Activated T-helper 1 cell treated with Interleukin-2 at 50 U/mL for 16 hours (primary cell): ENCODE measurements around the gene CAPZB.

ENCODE experiments used
- DNase-seq: peaks from one replicate; pipeline ENCODE4 v3.0.0-alpha.2; 2020; ENCODE audit warnings: low read depth

CAPZB gene

DNA sequence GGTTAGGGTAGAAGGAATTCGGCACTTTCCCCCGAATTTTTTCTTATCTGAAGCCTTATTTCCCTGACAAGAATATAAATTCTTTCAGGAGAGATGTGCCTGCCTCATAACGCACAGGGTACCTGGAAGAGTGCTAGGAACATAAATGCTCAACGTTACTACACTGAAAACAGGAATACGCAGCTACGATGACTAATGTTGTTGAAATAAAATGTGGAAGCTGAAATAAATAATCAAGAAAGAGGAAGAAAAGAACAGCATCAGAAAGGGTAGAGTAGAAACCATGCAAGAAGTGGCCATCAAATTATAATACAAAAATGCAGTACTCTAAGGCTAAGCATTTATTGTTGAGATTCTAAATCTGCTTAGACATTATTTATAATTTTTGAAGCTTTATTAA lies 139.3 kb downstream of the CAPZB start:
- no peak for DNase-seq

GRCh38 chr1:19345391-19345790 lies 139.9 kb downstream of the CAPZB start:
- no peak for DNase-seq

DNA sequence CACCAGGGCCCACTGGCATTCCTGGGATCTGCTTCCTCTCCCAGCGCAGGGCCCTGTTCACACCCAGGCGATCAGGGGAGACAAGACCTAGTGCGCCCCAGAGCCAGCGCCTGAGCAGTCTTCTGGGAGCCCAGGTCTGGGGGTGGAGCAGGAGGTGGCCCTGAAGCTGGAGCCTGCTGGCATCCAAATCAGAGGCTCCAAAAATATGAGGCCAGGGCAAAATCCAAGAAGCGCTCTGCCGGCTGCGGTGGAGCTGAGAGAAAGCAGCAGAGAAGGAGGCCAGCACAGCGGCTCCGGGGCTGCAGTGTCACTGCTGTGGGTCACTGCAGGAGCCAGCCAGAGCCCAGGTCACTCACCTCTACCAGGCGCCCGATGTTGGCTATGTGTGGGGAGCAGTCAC lies 140.5 kb downstream of the CAPZB start:
- DNase-seq = no peak

GRCh38 chr1:19344372-19344810 lies 140.9 kb downstream of the CAPZB start:
- peak; percentile 20 for DNase-seq

GRCh38 chr1:19343617-19344350 lies 141.6 kb downstream of the CAPZB start:
- no peak for DNase-seq

- DNase-seq = no peak
Observed at GRCh38 chr1:19342894-19343616, 142.3 kb downstream of the CAPZB start.

DNA sequence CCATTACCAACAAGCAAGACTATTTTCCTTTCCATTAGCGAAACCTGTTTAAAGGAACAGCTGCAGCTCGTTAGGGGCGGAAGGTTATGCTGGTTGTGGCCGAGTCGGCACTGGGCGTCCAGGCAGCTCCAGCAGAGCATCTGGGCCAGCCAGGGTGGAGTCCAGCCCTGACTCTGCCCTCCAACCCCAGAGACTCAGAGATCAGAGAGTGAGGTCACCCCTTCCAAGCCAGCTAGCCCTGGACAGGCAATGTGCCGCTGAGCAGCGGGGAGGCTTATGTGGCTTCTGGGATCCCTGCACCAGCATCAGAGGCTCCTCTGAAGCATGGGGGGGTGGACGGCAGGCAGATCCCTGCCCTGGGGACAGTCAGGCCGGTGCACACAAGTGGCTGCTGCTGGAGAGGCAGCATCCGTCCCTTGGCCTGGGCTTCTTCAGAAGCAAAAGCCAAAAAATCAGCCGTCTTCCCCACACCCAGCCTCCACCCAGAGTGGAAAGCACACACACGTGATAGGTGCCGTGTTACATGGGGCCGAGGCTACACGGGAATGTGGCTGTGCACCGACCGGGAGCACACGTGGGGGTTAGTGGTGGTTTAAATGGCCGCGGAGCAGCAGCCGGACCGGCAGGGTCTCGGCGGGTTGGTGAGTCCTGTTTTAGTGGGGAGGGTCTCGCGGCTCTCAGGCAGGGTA lies 143.1 kb downstream of the CAPZB start:
- DNase-seq = no peak

DNA sequence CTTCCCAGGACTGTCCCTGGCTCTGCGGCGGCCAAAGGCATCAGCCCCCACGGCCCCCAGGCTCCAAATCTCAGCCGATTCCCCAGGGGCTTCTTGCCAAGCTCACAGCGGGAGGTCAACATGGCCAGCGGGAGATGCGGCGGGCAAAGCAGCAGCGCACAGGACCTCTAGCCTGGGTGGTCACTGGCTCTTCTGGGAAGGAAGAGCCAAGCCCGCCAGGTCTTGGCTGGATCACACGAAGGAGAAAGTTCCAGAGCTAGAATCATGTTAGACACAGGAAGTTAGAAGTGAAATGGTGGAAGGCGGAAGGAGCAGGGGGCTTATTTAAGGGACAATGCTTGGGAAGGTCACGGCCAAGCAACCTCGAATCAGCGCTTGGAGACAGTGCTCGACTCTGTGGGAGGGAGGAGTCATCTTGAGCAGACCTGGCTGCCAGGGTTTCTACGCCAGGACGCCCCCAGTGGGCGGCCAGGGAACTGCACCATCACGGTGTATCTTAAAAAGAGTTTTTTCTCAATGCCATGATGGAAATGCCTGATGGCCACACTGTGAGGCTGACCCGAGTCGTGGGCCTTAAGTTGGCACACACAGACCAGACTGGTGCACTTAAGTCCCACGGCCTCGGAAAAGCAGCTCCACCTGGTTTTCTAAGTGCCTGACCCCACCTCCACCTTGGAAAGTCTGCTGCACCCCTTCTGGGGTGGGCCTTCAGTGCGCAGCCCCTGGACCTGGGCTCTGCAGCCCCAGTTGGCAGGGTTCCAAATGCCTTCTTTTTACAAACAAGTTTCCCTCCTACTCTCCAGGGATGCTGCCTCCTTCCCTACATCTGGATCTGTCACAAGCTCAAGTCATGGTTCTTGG lies 143.9 kb downstream of the CAPZB start:
- DNase-seq = peak; percentile 53

DNA sequence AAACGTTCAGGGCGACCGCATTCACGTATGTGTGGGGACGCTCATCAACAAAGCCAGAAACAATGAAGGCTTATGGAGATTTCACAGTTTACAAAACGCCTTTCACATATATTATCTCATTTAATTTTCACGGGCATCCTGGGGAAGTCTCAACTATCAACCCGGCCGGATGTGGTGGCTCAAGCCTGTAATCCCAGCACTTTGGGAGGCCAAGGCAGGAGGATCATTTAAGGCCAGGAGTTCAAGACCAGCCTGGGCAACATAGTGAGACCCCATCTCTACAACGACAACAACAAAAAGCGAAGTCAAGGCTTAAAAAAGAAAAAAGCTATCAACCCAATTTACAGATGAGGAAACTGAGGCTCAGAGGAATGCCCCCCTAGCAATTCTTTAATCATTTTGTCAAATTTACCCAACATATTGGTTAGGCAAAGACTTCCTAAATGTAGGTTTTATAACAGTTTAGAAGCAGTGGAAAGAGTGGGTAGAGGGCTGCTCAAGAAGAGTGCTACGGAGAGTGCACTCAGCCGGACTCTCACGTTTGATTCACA lies 144.9 kb downstream of the CAPZB start:
- DNase-seq = no peak

- DNase-seq = no peak
Observed at GRCh38 chr1:19339214-19339861, 146.0 kb downstream of the CAPZB start.

DNA sequence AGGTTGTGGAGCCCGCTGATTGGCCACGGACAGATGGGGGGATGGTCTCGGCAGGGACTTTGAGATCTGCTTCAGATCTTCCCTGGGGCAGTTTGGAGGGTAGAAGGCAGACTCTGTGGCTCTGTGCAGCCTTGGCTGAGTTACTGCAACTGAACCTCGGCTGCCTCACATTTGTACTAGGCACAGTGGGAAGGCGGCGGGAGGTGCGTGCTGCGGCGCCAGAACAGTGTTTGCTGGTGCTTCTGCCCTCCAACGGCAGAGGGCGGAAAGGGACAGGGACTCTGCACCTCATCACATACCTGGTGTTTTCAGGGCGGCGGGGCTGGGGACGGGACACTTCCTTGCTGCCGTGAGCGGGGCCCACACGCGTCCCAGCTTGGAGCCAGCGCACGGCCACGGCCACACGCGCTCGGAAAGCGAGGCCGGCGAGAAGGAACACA lies 147.0 kb downstream of the CAPZB start:
- no peak for DNase-seq

DNA sequence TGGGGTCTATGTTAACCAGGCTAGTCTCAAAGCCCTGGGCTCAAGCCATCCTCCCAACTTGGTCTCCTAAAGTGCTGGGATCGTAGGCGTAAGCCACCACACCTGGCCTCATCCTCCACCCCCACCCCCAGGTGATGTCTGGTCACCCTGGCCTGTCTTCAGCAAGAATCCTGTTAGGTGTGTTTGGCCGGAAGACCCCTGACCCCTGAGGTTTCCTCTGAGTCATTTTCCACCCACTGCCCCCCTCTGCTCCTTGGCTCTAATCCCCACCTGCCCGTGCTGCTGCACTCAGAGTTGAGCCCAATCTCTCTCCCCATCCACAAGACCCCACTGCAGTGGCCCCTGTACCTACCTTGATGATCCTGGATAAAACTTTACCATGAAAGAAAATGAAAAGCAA lies 148.1 kb downstream of the CAPZB start:
- DNase-seq = no peak

DNA sequence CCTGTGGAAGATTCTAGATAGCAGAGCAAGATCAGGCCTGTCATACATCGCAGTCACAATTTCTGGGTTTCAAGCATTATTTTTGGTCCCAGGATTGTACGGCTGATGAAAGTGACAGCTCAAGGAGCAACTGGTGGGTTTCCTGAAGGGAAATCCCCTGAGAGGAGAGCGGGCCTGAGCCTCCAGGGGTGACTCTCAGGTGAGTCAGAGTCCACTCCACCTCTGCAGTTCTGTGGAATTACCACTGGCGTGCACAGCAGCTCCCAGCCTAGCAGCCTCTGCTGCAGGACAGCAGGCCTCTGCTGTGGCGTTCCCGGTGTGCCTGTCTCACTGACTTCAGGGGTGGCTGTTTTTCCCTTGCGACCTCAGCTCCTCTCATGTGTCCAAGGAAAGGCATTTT lies 148.8 kb downstream of the CAPZB start:
- no peak for DNase-seq

GRCh38 chr1:19333587-19334354 lies 151.6 kb downstream of the CAPZB start:
- no peak for DNase-seq

DNA sequence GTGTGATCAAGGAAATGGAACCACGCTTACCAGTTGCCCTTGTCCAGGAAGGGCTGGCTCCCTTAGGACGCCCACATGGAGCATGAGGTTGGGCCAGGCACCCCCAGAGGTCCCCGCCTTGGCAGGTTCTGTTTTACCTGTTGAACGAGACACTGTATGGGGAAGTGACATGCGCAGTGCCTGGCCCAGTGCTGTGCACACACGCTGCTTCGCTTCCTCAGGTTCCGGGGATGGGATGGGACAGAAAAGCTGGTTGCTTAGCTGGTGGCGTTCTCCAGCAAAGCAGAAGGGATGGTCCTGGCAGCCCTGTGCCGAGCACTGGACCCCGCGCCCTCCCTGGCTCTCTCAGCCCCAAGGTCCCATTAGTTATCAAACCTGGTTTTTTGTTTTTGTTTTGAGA lies 152.5 kb downstream of the CAPZB start:
- no peak for DNase-seq

DNA sequence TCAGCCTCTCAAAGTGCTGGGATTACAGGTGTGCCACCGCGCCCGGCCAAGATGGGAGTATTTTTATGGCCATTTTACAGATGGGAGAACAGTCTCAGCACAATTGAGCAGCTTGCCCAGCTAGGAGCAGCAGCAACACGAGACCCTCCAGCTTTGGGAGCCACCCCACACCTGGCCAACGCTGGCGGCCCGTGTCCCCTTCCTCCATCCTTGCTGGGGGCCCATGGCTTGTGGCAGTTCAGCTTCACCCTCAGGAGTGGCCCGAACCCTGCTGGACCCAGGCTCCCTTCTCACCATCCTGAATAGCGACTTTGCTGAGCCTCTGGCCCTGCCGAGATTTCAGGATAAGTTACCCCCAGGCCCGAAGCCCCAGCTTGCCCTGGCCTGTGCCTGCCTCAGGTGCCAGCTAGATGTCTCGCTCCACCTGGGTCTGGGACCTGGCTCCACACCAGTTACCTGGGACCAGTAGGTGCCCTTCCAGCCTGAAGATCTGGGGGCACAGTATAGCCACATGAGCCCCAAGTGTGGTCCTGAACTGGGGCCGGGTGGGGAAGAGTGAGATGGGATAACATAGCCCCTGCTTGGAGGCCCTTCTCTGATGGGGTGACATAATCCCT lies 154.0 kb downstream of the CAPZB start:
- no peak for DNase-seq

- DNase-seq = no peak
Observed at GRCh38 chr1:19330449-19331135, 154.7 kb downstream of the CAPZB start.

DNA sequence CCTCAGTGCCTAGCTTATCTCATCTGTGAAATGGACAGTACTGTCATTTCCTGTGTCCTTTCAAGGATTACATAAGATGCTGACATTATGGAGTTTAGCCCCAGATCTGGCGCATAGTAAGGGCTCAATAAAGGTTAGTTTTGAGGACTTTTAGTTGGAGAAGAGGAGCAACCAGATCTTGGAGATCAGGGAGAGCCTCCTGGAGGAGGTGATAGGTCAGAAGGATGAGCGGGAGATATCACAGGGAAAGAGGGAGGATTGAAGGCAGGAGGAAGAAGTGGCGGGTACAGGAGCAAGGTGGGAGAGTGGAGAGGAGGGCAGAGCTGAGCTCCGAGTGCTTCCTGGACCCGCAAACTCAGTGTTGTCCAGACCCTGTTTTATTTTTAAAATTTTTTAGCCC lies 155.7 kb downstream of the CAPZB start:
- DNase-seq = no peak

- DNase-seq = no peak
Observed at GRCh38 chr1:19329188-19329587, 156.2 kb downstream of the CAPZB start.
